Measurements from ENCODE around the gene RASGRF1. TPM values are rescaled to one million over a fixed set of nuclear protein-coding genes. Genes with fewer than 3 reads are reported as not detected.

The RASGRF1 gene
- total RNA-seq, 1 experiment from 2014 or later = 0.59 TPM

- BruUV-seq (replicated peaks) = no TSS peak
- H3K36me3 ChIP-seq (ENCODE audit: control insufficient read depth, insufficient read depth, low read length) = no peaks in the 10 kb centered on the region
- no peaks in the 10 kb centered on the region for H3K27me3 ChIP-seq (ENCODE audit: control insufficient read depth, insufficient read depth, low read length)
- H3K27ac ChIP-seq (ENCODE audit: low read length) = no peak overlapping the region
- H3K4me1 ChIP-seq (ENCODE audit: control insufficient read depth, insufficient read depth, low read length) = no peaks in the 10 kb centered on the region
- in situ Hi-C loops (cut with HindIII; ENCODE audit: low pct_unique_long_range_greater_than_20kb, low sequenced_read_pairs) = no loop called here
- intact Hi-C loops (cut with micrococcal nuclease; ENCODE audit: unreplicated experiment) = no loop called here
- CTCF ChIA-PET = interaction anchor here (2.0 kb wide), 1 partner anchor 153 kb away, joined by 13 read pairs; no protein-coding TSS in a partner anchor
- no peak for ATAC-seq
- no peaks in the 10 kb centered on the region for H3K9me3 ChIP-seq (ENCODE audit: control insufficient read depth, insufficient read depth, low read depth, low read length)
- DNase-seq (ENCODE audit: low read depth, low spot score) = no peak
- TF ChIP-seq POLR2AphosphoS5 (IDR thresholded peaks at IDR 0.05; ENCODE audit: low read depth, low read length) (no peak), SIN3A (IDR thresholded peaks at IDR 0.05; ENCODE audit: borderline replicate concordance, insufficient read depth, low read depth, low read length) (no peak), REST (IDR thresholded peaks at IDR 0.05; ENCODE audit: insufficient read depth in 1 of 2, low read depth in 2 of 2, low read length in 1 of 2) (no peak), CTCF (IDR thresholded peaks at IDR 0.05) (no peak)
- no peak overlapping the region for H3K4me3 ChIP-seq (ENCODE audit: low read depth in 2 of 2, low read length in 2 of 2)
- POLR2A ChIA-PET = no interaction called here
These were observed 59.4 kb downstream of the RASGRF1 start for GRCh38 chr15:79031201-79031600.

- intact Hi-C loops (cut with micrococcal nuclease; ENCODE audit: unreplicated experiment) (no loop called here), in situ Hi-C loops (cut with HindIII; ENCODE audit: low pct_unique_long_range_greater_than_20kb, low sequenced_read_pairs) (no loop called here)
- H3K27ac ChIP-seq (ENCODE audit: low read length) = no peak overlapping the region
- H3K36me3 ChIP-seq (ENCODE audit: control insufficient read depth, insufficient read depth, low read length) = no peaks in the 10 kb centered on the region
- no peaks in the 10 kb centered on the region for H3K9me3 ChIP-seq (ENCODE audit: control insufficient read depth, insufficient read depth, low read depth, low read length)
- DNase-seq (ENCODE audit: low read depth, low spot score) (no peak), ATAC-seq (no peak)
- H3K27me3 ChIP-seq (ENCODE audit: control insufficient read depth, insufficient read depth, low read length) = no peaks in the 10 kb centered on the region
- CTCF ChIA-PET = interaction anchor here (2.0 kb wide), 1 partner anchor 154 kb away, joined by 13 read pairs; no protein-coding TSS in a partner anchor
- no peak overlapping the region for H3K4me3 ChIP-seq (ENCODE audit: low read depth in 2 of 2, low read length in 2 of 2)
- no peaks in the 10 kb centered on the region for H3K4me1 ChIP-seq (ENCODE audit: control insufficient read depth, insufficient read depth, low read length)
- TF ChIP-seq REST (IDR thresholded peaks at IDR 0.05; ENCODE audit: insufficient read depth in 1 of 2, low read depth in 2 of 2, low read length in 1 of 2) = no peak
- TF ChIP-seq CTCF (IDR thresholded peaks at IDR 0.05) = peak; percentile 35
- no TSS peak for BruUV-seq (replicated peaks)
- POLR2A ChIA-PET = no interaction called here
These were observed 60.1 kb downstream of the RASGRF1 start for GRCh38 chr15:79030470-79030869.

Data from Panc1 (cell line).